HepG2 (cell line): ENCODE measurements around the gene HIC1. TPM values are rescaled to one million over a fixed set of nuclear protein-coding genes. Genes with fewer than 3 reads are reported as not detected.

Experiments used
- ETV5 ChIP-seq: IDR thresholded peaks from 2 replicates; pipeline ENCODE4 v1.6.1; 2018; ENCODE audit warnings: missing biosample characterization, missing genetic modification reagents, inconsistent platforms, borderline replicate concordance
- FOXM1 ChIP-seq: sonication (generic); formaldehyde crosslinking; IDR thresholded peaks from 2 replicates; pipeline ENCODE4 v1.5.0; 2020; ENCODE audit warnings: missing genetic modification reagents
- HNRNPLL ChIP-seq: fragments of 200-400 bp; formaldehyde crosslinking; IDR thresholded peaks from 2 replicates; pipeline ENCODE4 v1.6.1; 2017; ENCODE audit warnings: mild to moderate bottlenecking, low read depth, low read length; ENCODE audit not compliant: poor library complexity, severe bottlenecking
- KDM5B ChIP-seq: sonication (generic); formaldehyde crosslinking; IDR thresholded peaks from 2 replicates; pipeline ENCODE4 v1.4.0; 2020; ENCODE audit warnings: missing genetic modification reagents, mild to moderate bottlenecking, borderline replicate concordance
- KLF12 ChIP-seq: sonication (generic); formaldehyde crosslinking; IDR thresholded peaks from 2 replicates; pipeline ENCODE4 v1.4.0; 2020; ENCODE audit warnings: missing genetic modification reagents, borderline replicate concordance
- MED1 ChIP-seq: sonication (generic); formaldehyde crosslinking; IDR thresholded peaks from 2 replicates; pipeline ENCODE4 v1.4.0; 2020; ENCODE audit warnings: missing genetic modification reagents
- MTA1 ChIP-seq: sonication (generic); formaldehyde crosslinking; IDR thresholded peaks from 2 replicates; pipeline ENCODE4 v1.4.0; 2020; ENCODE audit warnings: missing genetic modification reagents, mild to moderate bottlenecking, borderline replicate concordance
- RBM22 ChIP-seq: fragments of 200-400 bp; formaldehyde crosslinking; optimal IDR thresholded peaks from 2 replicates; pipeline ENCODE3; 2017; ENCODE audit warnings: mild to moderate bottlenecking, low read length, moderate library complexity
- REXO4 ChIP-seq: sonication (generic); formaldehyde crosslinking; IDR thresholded peaks from 2 replicates; pipeline ENCODE4 v1.8.0; 2022; ENCODE audit warnings: missing genetic modification reagents, mild to moderate bottlenecking, borderline replicate concordance
- RFXANK ChIP-seq: IDR thresholded peaks from 2 replicates; pipeline ENCODE4 v1.6.1; 2016
- SRSF9 ChIP-seq: fragments of 200-400 bp; formaldehyde crosslinking; IDR thresholded peaks from 2 replicates; pipeline ENCODE4 v1.6.1; 2018; ENCODE audit warnings: borderline replicate concordance, mild to moderate bottlenecking, low read depth, low read length; ENCODE audit not compliant: insufficient read depth, poor library complexity, severe bottlenecking
- TEAD3 ChIP-seq: optimal IDR thresholded peaks from 2 replicates; pipeline ENCODE3; 2016; ENCODE audit warnings: borderline replicate concordance
- ZC3H13 ChIP-seq: sonication (generic); formaldehyde crosslinking; IDR thresholded peaks from 2 replicates; pipeline ENCODE4 v1.8.1; 2023; ENCODE audit warnings: mild to moderate bottlenecking, missing genetic modification reagents, moderate library complexity
- ZFP36L1 ChIP-seq: sonication (generic); formaldehyde crosslinking; IDR thresholded peaks from 2 replicates; pipeline ENCODE4 v1.8.0; 2022; ENCODE audit warnings: mild to moderate bottlenecking, missing genetic modification reagents, moderate library complexity
- ZNF12 ChIP-seq: sonication (generic); formaldehyde crosslinking; IDR thresholded peaks from 2 replicates; pipeline ENCODE4 v1.5.0; 2020; ENCODE audit warnings: missing genetic modification reagents
- ZNF121 ChIP-seq: sonication (generic); formaldehyde crosslinking; IDR thresholded peaks from 2 replicates; pipeline ENCODE4 v1.5.0; 2020; ENCODE audit warnings: mild to moderate bottlenecking, missing genetic modification reagents
- ZNF263 ChIP-seq: sonication (generic); formaldehyde crosslinking; IDR thresholded peaks from 2 replicates; pipeline ENCODE4 v1.4.0; 2020; ENCODE audit warnings: missing genetic modification reagents
- ZNF292 ChIP-seq: sonication (generic); formaldehyde crosslinking; IDR thresholded peaks from 2 replicates; pipeline ENCODE4 v1.8.1; 2022; ENCODE audit warnings: mild to moderate bottlenecking, low read depth, missing genetic modification reagents, borderline replicate concordance
- ZNF430 ChIP-seq: sonication (generic); formaldehyde crosslinking; IDR thresholded peaks from 2 replicates; pipeline ENCODE4 v1.9.0; 2021; ENCODE audit warnings: mild to moderate bottlenecking, missing genetic modification reagents
- ZNF570 ChIP-seq: sonication (generic); formaldehyde crosslinking; IDR thresholded peaks from 2 replicates; pipeline ENCODE4 v1.4.0; 2020; ENCODE audit warnings: mild to moderate bottlenecking, missing genetic modification reagents, borderline replicate concordance
- ZNF572 ChIP-seq: sonication (generic); formaldehyde crosslinking; IDR thresholded peaks from 2 replicates; pipeline ENCODE4 v1.5.1; 2020; ENCODE audit warnings: mild to moderate bottlenecking, missing genetic modification reagents
- ZNF652 ChIP-seq: IDR thresholded peaks from 2 replicates; pipeline ENCODE4 v1.6.1; 2016; ENCODE audit warnings: low read depth, borderline replicate concordance
- ZNF724P ChIP-seq: sonication (generic); formaldehyde crosslinking; IDR thresholded peaks from 2 replicates; pipeline ENCODE4 v1.8.0; 2022; ENCODE audit warnings: missing genetic modification reagents, borderline replicate concordance
- polyA plus RNA-seq, 8 experiments: library from polyadenylated mRNA; depleted of rRNA in 3 of 8; stranded (reverse) in 7 of 8; unstranded in 1 of 8; fragments of >200 nt; fragmentation: Illumina TruSeq in 4 of 8; extraction: Trizol in 4 of 8; gene quantifications; 2 replicates each; pipeline versions ENCODE4 v1.2.1 to v1.2.3, GENCODE V29; 2011 to 2016; ENCODE audit warnings: low read depth in 4 of 8, missing spikeins in 1 of 8, mixed read lengths in 1 of 8; ENCODE audit not compliant: insufficient read depth in 1 of 8
- total RNA-seq, 5 experiments: library from RNA; depleted of rRNA; stranded (reverse); fragments of >200 nt; fragmentation: Illumina TruSeq; extraction: Trizol; gene quantifications; 2 replicates each; pipeline ENCODE4 v1.2.3, GENCODE V29; 2016; ENCODE audit warnings: low read depth in 1 of 5
- TF ChIP-seq, protein P1 (sequence below): sonication (generic); formaldehyde crosslinking; IDR thresholded peaks from 2 replicates; pipeline ENCODE4 v1.8.0; 2022; ENCODE audit warnings: mild to moderate bottlenecking, missing genetic modification reagents
- TF ChIP-seq, protein P2 (sequence below): sonication (generic); formaldehyde crosslinking; IDR thresholded peaks from 2 replicates; pipeline ENCODE4 v1.5.1; 2020; ENCODE audit warnings: missing genetic modification reagents, mild to moderate bottlenecking, borderline replicate concordance

HIC1 gene
- total and polyA plus RNA-seq, 2 of the 13 experiments (the other 11 are each of a cell fraction or from before 2014, with no cell fraction given): 0.04 to 0.31 TPM

DNA sequence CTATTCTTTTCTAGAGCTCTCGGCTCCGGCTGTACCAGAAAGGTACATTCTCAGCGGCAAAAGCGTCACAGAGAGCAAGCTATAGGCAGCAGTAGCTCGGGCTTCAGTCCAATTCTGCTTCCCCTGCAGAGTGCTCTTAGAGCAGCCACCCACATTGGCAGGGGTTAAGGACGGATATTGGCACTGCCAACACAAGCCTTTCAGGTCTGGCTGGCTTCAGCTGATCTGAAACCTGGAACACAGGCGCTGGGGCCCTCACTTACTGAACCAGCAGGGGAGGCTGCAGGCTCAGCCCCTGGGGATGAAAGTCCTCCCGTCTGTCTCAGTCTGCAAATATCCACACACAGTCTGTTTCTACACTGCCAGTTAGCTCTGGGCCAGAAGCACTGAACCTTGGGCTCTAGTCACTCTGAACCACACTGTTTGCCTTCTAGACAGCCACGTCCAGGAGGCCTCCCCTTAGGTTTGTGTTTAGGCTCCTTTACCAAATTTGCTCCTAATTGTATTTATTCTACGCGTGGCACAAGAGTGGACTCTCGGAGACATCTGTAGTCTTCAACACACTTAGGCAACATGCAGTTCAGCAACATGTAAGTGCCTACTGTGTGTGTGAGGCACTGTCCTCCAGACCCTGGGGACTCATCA lies 40.1 kb downstream of the HIC1 start (continued):
- TF ChIP-seq REXO4 (CRISPR knock-in tag): no peak
- no peak for TF ChIP-seq RFXANK (CRISPR knock-in tag)
- no peak for TF ChIP-seq SRSF9
- TF ChIP-seq ZFP36L1: no peak
- TF ChIP-seq, protein P1, sequence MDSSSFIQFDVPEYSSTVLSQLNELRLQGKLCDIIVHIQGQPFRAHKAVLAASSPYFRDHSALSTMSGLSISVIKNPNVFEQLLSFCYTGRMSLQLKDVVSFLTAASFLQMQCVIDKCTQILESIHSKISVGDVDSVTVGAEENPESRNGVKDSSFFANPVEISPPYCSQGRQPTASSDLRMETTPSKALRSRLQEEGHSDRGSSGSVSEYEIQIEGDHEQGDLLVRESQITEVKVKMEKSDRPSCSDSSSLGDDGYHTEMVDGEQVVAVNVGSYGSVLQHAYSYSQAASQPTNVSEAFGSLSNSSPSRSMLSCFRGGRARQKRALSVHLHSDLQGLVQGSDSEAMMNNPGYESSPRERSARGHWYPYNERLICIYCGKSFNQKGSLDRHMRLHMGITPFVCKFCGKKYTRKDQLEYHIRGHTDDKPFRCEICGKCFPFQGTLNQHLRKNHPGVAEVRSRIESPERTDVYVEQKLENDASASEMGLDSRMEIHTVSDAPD (CRISPR knock-in tag): peak; percentile 36; the same call in 1 of the 2 replicates
- TF ChIP-seq MTA1 (CRISPR knock-in tag): 0 out of 2 replicates have a peak, but pooled peaks have one; percentile 53
- 0 out of 2 replicates have a peak, but pooled peaks have one; percentile 40 for TF ChIP-seq ZNF724P (CRISPR knock-in tag)
- no peak for TF ChIP-seq ETV5 (CRISPR knock-in tag)
- TF ChIP-seq HNRNPLL: no peak
- no peak for TF ChIP-seq ZC3H13 (CRISPR knock-in tag)
- no peak for TF ChIP-seq ZNF430
- peak; percentile 79; the same call in 1 of the 2 replicates for TF ChIP-seq ZNF292 (CRISPR knock-in tag)
- TF ChIP-seq KDM5B (CRISPR knock-in tag): peak; percentile 32; the same call in 1 of the 2 replicates
- TF ChIP-seq ZNF570 (CRISPR knock-in tag): no peak
- peak; percentile 95 for TF ChIP-seq ZNF263 (CRISPR knock-in tag)
- TF ChIP-seq TEAD3: peak; percentile 80
- no peak for TF ChIP-seq FOXM1 (CRISPR knock-in tag)
- peak; percentile 48; the same call in 1 of the 2 replicates for TF ChIP-seq MED1 (CRISPR knock-in tag)
- TF ChIP-seq ZNF121 (CRISPR knock-in tag): peak; percentile 69; the same call in 1 of the 2 replicates
- TF ChIP-seq KLF12 (CRISPR knock-in tag): 0 out of 2 replicates have a peak, but pooled peaks have one; percentile 48
- TF ChIP-seq ZNF12 (CRISPR knock-in tag): peak; percentile 53; the same call in 1 of the 2 replicates
- TF ChIP-seq, protein P2, sequence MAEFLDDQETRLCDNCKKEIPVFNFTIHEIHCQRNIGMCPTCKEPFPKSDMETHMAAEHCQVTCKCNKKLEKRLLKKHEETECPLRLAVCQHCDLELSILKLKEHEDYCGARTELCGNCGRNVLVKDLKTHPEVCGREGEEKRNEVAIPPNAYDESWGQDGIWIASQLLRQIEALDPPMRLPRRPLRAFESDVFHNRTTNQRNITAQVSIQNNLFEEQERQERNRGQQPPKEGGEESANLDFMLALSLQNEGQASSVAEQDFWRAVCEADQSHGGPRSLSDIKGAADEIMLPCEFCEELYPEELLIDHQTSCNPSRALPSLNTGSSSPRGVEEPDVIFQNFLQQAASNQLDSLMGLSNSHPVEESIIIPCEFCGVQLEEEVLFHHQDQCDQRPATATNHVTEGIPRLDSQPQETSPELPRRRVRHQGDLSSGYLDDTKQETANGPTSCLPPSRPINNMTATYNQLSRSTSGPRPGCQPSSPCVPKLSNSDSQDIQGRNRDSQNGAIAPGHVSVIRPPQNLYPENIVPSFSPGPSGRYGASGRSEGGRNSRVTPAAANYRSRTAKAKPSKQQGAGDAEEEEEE (CRISPR knock-in tag): no peak
- TF ChIP-seq RBM22: peak; percentile 23
- TF ChIP-seq ZNF572 (CRISPR knock-in tag): no peak
- TF ChIP-seq ZNF652 (CRISPR knock-in tag): peak; percentile 47; the same call in 1 of the 2 replicates
